Right lobe of liver (tissue), 6 donors: Measurements from ENCODE around the gene ALG1. TPM values are rescaled to one million over a fixed set of nuclear protein-coding genes. Genes with fewer than 3 reads are reported as not detected.

Source experiments
- ATAC-seq, 4 donors: fragments of 200-7000 bp; cut with Tn5 transposase; one replicate each; pipeline ENCODE4 v1.9.1; 2020; ENCODE audit warnings: mild to moderate bottlenecking in 4 of 4, moderate library complexity in 4 of 4
- DNase-seq, 3 donors: peaks; one replicate each; pipeline ENCODE4 v3.0.0-alpha.2; 2020
- H3K27ac ChIP-seq, 3 donors: fragments of 200-600 bp; one replicate each; pipeline ENCODE4 v1.8.0; 2022
- H3K27me3 ChIP-seq, 2 donors: fragments of 200-600 bp; one replicate each; pipeline ENCODE4 v1.8.0; 2022
- H3K36me3 ChIP-seq, 4 donors: fragments of 200-600 bp; sonication (generic) in 1 of 4; one replicate each; pipeline versions ENCODE4 v1.5.1 to v1.8.0; 2017 to 2022; ENCODE audit warnings: control low read depth in 1 of 4
- H3K4me1 ChIP-seq, 4 donors: fragments of 200-600 bp; sonication (generic) in 1 of 4; one replicate each; pipeline versions ENCODE4 v1.5.1 to v1.8.0; 2017 to 2022; ENCODE audit warnings: control low read depth in 1 of 4
- H3K4me3 ChIP-seq, 3 donors: fragments of 200-600 bp; one replicate each; pipeline ENCODE4 v1.8.0; 2022
- H3K9me3 ChIP-seq, 4 donors: fragments of 200-600 bp; sonication (generic) in 1 of 4; one replicate each; pipeline versions ENCODE4 v1.5.1 to v1.8.0; 2017 to 2022; ENCODE audit warnings: control low read depth in 1 of 4
- POLR2A ChIP-seq: fragments of 450-650 bp; IDR thresholded peaks from one replicate; pipeline ENCODE4 v1.6.1; 2017; ENCODE audit warnings: antibody characterized with exemption, mild to moderate bottlenecking
- WGBS: methylation state at CpG from one replicate; pipeline ENCODE4 v1.1.6; 2018; ENCODE audit warnings: low coverage, low lambda C conversion rate; ENCODE audit not compliant: insufficient coverage; ENCODE audit errors: missing lambda C conversion rate; 5-methylcytosine and 5-hydroxymethylcytosine counted together
- intact Hi-C, 2 donors: fragments of 100-400 bp; cut with DNase I; formaldehyde crosslinking; loops; one replicate each; pipeline versions ENCODE4 v1.11.2 to v1.14.1; 2022
- total RNA-seq, 6 experiments: library from RNA; depleted of rRNA in 2 of 6; stranded (reverse); fragments of >200 nt in 2 of 6; fragmentation: NEBNext Ultra II Directional in 3 of 6; extraction: Animal tissue kit (Norgen Biotek cat#: 25700) in 3 of 6; gene quantifications; one replicate each; pipeline versions ENCODE4 v1.1.0 to v1.2.4, GENCODE V29; 2016 to 2023
- TF ChIP-seq, protein P1 (sequence below), 4 donors: fragments of 200-600 bp in 3 of 4; fragments of 450-650 bp in 1 of 4; IDR thresholded peaks; one replicate each; pipeline versions ENCODE4 v1.5.1 to v1.8.0; 2016 to 2022; ENCODE audit warnings: antibody characterized with exemption in 4 of 4, mild to moderate bottlenecking in 2 of 4
- donor health status: DM: no; HTN: yes; CAD: no.
- donor health status: DM: no; HTN: no; CAD: no.
- donor health status: DM: no; HTN: no; CAD: no.
- donor health status: DM: no; HTN: yes; CAD: no.
- donor health status: DM: no; HTN: yes; CAD: no.

The ALG1 gene
- total RNA-seq, 6 experiments from 2014 or later: 16.0 to 28.0 (median 16.9) TPM

DNA sequence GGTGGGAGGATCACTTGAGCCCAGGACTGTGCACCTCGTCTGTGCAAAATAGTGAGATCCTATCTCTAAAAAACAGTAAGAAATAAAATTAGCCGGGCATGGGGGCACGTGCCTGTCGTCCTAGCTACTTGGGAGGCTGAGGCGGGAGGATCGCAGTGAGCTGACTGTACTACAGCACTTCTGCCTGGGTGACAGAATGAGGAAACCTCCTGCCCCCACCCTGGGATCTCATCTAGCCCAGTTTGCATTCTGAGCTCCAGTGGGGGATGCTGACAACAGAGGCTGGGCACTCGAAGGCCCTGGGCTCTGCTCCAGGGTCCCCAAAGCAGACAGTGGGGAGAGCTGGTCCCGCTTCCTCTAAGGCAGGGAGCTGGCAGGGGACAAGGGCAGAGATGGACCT lies 45.0 kb upstream of the ALG1 start:
- no peak overlapping the region for H3K4me3 ChIP-seq
- H3K4me1 ChIP-seq: no peaks in the 10 kb centered on the region
- H3K36me3 ChIP-seq: no peaks in the 10 kb centered on the region
- no peaks in the 10 kb centered on the region for H3K9me3 ChIP-seq
- 88% methylated on average over 4 of the region's 8 CpGs for WGBS
- no peak overlapping the region for H3K27ac ChIP-seq
- intact Hi-C loops: no loop called here
- no peak for TF ChIP-seq POLR2A
- TF ChIP-seq, protein P1, sequence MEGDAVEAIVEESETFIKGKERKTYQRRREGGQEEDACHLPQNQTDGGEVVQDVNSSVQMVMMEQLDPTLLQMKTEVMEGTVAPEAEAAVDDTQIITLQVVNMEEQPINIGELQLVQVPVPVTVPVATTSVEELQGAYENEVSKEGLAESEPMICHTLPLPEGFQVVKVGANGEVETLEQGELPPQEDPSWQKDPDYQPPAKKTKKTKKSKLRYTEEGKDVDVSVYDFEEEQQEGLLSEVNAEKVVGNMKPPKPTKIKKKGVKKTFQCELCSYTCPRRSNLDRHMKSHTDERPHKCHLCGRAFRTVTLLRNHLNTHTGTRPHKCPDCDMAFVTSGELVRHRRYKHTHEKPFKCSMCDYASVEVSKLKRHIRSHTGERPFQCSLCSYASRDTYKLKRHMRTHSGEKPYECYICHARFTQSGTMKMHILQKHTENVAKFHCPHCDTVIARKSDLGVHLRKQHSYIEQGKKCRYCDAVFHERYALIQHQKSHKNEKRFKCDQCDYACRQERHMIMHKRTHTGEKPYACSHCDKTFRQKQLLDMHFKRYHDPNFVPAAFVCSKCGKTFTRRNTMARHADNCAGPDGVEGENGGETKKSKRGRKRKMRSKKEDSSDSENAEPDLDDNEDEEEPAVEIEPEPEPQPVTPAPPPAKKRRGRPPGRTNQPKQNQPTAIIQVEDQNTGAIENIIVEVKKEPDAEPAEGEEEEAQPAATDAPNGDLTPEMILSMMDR (IDR thresholded peaks at IDR 0.05): no peak
- DNase-seq (no peak), ATAC-seq (no peak)
- H3K27me3 ChIP-seq: no peaks in the 10 kb centered on the region

DNA sequence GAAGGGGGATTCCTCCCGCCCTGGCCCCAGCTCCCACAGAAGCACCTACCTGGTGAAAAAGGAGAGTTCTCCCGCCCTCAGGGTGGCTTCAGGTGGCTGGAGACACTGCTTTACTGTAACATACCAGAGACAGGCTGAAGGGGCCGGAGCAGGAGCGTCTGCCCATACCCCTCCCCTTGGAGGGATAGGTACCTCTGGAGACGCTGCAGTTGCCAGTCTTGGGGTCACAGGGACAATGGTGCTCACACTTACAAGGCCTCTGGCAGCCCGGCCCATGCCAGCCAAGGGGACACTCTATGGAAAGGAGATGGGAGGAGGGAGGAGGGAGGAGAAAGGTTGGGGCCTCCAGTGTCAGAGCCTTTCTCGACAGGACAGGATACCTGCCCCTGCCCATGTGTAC lies 44.6 kb upstream of the ALG1 start:
- intact Hi-C loops: no loop called here

DNA sequence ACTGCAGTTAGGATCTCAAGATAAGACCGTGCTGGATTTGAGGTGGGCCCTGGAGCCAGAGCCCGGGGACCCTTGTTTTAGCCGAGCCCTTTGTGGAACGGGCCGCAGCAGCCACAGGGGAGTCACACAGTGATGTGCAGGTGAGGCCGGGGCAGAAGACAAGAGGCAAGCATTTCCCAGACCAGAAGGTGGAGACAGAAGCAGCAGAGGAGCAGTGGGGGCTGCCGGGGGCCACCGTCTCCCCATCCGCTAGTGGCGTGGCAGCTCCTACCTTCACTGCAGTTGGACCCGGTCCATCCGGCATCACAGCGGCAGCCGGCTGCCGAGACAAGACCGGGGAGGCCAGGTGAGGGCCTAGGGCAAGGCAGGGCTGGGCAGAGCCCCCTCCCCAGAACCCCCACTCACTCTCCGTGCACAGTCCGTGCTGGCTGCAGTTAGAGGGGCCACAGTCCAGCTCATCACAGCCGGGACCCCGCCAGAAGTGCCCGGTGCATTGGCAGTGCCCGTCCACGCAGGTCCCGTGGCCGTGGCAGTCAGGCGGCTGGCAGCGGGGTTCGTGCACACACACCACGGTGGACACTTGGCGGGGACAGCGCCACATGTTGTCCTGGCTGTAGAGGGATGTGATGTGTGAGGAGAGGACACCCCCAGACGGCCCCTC lies 43.9 kb upstream of the ALG1 start:
- Histone ChIP-seq H3K4me3 (no peak overlapping the region), H3K27me3 (no peaks in the 10 kb centered on the region), H3K27ac (no peak overlapping the region), H3K36me3 (no peaks in the 10 kb centered on the region), H3K4me1 (no peaks in the 10 kb centered on the region), H3K9me3 (no peaks in the 10 kb centered on the region)
- ATAC-seq (no peak), DNase-seq (no peak)
- WGBS: 86% methylated on average over 7 of the region's 32 CpGs
- TF ChIP-seq POLR2A: no peak
- TF ChIP-seq, protein P1 (IDR thresholded peaks at IDR 0.05): no peak
- intact Hi-C loops: no loop called here

More for the DNA sequence above, 44.6 kb upstream of the ALG1 start:
- H3K4me3 ChIP-seq: no peak overlapping the region
- TF ChIP-seq, protein P1 (IDR thresholded peaks at IDR 0.05): no peak
- no peak for TF ChIP-seq POLR2A
- ATAC-seq (no peak), DNase-seq (no peak)
- WGBS: 90% methylated on average over 2 of the region's 7 CpGs
- no peaks in the 10 kb centered on the region for H3K27me3 ChIP-seq
- H3K4me1 ChIP-seq: no peaks in the 10 kb centered on the region
- H3K27ac ChIP-seq: no peak overlapping the region
- no peaks in the 10 kb centered on the region for H3K9me3 ChIP-seq
- H3K36me3 ChIP-seq: no peaks in the 10 kb centered on the region

DNA sequence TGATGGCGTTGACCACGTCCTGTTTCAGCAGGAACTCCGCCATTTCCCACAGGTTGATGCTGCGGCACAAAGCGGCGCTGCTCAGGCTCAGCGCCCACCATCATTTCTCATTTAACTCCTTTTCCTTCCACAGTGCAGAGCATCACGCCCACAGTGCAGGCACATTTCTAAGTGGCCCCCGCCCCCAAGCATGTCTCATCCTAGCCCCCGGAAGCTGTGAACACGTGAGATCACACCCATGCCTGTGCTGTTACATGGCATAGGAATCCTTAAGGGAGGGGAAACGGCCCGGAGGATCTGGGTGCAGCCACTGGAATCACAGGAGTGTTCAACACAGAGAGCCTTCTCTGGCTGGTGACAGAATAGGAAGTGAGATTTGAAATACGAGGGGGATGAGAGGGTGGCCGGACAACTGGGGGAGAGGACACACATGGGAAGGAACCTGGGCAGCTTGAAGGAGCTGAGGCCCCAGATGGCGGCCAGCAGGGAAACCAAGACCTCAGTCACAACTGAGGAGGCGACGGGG lies 42.6 kb upstream of the ALG1 start:
- H3K4me3 ChIP-seq: no peak overlapping the region
- ATAC-seq (no peak), DNase-seq (no peak)
- no peak overlapping the region for H3K27ac ChIP-seq
- WGBS: 89% methylated on average over 6 of the region's 18 CpGs
- H3K9me3 ChIP-seq: no peaks in the 10 kb centered on the region
- peaks cover 0 to 1% (median under 1%) of the 10 kb centered on the region in 4 donors for H3K4me1 ChIP-seq
- H3K27me3 ChIP-seq: no peaks in the 10 kb centered on the region
- intact Hi-C loops: no loop called here
- no peaks in the 10 kb centered on the region for H3K36me3 ChIP-seq
- TF ChIP-seq POLR2A: no peak
- TF ChIP-seq, protein P1 (IDR thresholded peaks at IDR 0.05): no peak
